Hematopoietic multipotent progenitor cell treated with erythropoietin and hydrocortisone succinate and interleukin-3 and kit ligand, for 8 days (in vitro differentiated cells): ENCODE data around the gene GRK2.
A peak's percentile ranks its signal among the peaks of the same experiment; 100 is the strongest.

Experiments used
- DNase-seq: peaks from one replicate; pipeline ENCODE4 v3.0.0-alpha.2; 2015

Gene GRK2

DNA sequence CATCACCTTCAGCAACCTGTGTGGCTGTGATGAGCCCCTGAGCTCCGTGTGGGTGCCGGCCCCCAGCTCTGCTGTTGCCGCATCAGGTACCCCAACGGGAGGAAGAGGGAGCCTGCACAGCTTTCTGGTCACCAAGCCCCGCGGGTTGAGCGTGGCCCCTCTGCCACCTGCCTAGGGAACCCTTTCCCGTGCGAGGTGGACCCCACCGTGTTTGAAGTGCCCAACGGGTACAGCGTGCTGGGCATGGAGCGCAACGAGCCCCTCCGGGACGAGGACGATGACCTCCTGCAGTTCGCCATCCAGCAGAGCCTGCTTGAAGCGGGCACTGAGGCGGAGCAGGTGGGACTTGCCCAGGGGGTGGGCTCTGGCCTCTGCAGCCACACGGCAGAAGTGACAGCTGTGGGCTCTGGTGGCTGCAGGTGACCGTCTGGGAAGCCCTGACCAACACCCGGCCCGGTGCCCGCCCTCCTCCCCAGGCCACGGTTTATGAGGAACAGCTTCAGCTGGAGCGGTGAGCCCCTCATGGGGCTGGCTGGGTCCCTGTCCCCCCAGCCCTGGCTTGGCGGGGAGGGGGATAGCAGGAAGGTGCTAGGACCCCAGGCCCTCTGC lies 35.1 kb downstream of the GRK2 start:
- no peak for DNase-seq

GRCh38 chr11:67301951-67302516 lies 35.8 kb downstream of the GRK2 start:
- DNase-seq: no peak

DNA sequence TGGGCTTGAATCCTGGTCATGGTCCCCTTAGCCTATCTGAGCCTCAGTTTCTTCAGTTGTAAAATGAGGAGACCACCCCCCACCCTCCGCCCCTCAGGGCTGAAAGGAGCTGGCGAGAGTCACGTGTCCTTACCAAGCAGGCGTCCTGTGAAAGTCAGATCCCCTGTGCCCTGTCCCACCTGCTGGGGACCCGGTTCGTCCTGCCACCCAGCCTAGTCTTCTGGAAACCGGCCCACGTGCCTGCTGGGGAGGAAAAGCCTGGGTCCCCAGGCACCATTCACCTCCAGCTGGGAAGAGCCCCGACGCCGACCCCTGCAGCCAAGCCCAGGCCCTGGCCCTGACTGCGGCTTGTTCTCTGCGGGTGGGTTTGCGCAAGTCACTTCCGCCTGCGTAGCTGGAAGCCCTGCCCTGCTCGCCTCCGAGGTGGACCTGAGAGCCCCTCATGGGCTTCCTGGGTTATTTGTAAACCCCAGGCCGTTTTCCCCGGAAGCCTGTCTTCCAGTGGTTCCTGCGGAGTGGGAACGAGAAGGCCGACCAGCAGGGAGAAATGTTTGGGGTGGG lies 36.4 kb downstream of the GRK2 start:
- DNase-seq: no peak

GRCh38 chr11:67303132-67303834 lies 37.0 kb downstream of the GRK2 start, which contains the start of gene SSH3:
Gene SSH3 (plus strand): TSS chr11:67303530. CDS start chr11:67303626, 96 bp downstream.
- peak; percentile 61 for DNase-seq

DNA sequence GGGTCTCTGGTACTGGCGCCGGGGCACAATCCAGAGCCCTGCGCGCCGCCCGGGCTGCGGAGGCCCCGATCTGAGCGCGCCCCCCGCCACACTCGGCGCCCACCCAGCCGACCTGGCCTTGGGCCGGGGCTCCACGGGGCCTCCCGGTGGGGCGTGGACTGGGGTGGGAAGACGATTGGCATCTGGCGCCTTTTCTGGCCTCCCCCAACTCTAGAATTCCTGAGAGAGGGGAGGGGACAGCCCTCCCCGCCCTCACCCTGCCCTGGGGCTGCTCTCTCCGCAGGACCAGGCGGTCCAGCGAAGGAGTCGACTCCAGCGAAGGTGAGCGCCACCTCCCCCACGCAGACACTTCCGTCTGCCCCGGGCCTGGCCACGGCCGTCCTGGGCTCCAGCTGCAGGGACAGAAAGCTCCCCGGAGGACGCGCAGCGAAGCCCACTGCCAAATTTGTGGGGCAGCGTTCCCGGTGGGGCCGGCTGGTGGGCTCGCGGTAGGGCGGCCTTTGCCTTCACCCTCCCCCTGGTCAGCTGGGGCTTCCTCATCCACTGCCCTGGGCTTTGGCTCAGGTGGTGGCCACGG lies 37.6 kb downstream of the GRK2 start:
- no peak for DNase-seq

DNA sequence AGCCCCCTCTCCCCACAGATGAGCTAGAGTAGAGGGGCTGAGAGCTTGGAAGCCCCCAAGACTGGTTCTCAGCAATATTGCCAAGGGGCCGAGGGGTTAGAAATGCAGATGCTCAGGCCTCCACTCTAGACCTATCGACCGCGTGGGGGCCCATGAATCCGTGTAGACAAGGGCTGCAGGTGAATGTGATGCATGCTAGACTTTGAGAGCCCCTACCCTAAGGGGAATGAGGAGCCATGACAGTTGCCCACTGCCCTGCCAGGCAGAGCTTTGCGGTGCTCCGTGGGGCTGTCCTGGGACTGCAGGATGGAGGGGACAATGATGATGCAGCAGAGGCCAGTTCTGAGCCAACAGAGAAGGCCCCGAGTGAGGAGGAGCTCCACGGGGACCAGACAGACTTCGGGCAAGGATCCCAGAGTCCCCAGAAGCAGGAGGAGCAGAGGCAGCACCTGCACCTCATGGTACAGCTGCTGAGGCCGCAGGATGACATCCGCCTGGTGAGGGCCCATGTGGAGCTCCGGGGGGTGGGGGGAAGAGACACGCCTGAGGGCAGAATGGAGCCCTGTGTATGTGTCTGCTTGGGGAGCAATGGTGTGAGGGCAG lies 38.3 kb downstream of the GRK2 start:
- DNase-seq: no peak

DNA sequence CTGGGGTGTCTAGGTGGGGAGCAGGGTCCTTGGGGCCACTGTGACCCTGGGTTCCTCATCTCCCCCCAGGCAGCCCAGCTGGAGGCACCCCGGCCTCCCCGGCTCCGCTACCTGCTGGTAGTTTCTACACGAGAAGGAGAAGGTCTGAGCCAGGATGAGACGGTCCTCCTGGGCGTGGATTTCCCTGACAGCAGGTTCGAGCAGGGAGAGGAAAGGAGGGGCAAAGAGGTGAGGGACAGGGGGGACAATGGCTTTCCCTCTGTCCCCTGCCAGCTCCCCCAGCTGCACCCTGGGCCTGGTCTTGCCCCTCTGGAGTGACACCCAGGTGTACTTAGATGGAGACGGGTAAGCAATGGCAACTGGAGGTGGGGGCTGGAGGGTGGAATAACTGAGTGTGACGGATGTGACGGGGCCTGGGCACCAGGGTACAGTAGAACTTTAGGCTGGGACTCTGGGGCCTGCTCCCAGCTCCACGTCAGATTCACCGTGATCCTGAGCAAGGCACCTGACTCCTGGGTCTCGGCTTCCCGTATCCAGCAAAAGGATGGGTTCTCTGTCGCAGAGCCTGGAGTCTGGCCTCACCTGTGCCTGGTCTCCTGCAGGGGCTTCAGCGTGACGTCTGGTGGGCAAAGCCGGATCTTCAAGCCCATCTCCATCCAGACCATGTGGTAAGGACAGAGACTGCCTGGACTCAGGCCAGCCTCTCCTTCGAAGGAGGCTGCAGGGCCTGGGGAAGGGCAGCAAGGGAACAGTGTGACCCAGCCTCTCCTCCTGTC lies 40.7 kb downstream of the GRK2 start:
- DNase-seq: no peak

GRCh38 chr11:67307545-67308001 lies 41.3 kb downstream of the GRK2 start:
- no peak for DNase-seq

DNA sequence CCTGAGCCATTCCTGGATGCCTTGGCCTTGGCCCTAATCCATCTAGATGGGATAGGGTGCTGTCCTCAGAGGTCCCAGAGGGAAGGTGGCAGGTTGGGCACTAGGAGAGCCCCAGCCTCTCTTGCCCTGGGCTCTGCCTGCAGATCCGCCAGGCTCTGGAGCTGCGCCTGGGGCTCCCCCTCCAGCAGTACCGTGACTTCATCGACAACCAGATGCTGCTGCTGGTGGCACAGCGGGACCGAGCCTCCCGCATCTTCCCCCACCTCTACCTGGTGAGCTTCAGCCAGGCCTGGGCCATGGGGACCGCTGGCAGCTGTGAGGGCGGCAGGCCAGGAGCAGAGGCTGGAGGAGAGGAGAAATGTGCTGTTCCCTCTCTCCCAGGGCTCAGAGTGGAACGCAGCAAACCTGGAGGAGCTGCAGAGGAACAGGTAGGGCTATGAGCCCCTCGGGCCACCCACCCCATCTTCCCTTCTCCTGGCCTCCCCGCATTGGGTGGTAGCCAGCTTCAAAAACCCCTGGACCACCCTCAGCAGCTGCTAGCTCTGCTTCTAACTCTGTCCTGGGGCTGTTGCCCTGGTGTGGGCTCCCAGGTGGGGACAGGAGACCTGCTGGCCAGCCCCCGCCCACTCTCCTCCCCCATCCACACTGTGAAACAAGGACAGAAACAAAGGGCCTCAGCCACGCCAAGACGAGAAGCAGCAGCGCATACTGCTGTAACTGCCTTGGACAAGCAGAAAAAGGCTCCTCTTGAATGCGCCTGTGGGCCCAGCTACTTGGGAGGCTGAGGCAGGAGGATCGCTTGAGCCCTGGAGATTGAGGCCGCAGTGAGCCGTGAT lies 42.0 kb downstream of the GRK2 start:
- DNase-seq: no peak

- no peak for DNase-seq
Observed at GRCh38 chr11:67309166-67309565, 42.9 kb downstream of the GRK2 start.

DNA sequence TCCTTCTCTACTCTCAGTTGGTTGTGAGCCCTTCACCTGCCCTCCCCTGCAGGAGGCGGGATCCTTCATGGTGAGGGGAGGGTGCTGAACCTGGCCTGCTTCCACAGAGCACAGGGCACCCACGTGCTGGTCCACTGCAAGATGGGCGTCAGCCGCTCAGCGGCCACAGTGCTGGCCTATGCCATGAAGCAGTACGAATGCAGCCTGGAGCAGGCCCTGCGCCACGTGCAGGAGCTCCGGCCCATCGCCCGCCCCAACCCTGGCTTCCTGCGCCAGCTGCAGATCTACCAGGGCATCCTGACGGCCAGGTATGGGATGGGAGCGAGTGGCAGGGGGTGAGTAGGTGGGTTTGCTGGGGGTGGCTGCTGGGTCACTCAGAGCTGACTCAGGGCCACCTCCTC lies 43.4 kb downstream of the GRK2 start:
- DNase-seq: no peak

GRCh38 chr11:67310246-67311050 lies 44.2 kb downstream of the GRK2 start:
- DNase-seq: no peak

- DNase-seq: no peak
Observed at GRCh38 chr11:67311051-67311555, 44.8 kb downstream of the GRK2 start.

DNA sequence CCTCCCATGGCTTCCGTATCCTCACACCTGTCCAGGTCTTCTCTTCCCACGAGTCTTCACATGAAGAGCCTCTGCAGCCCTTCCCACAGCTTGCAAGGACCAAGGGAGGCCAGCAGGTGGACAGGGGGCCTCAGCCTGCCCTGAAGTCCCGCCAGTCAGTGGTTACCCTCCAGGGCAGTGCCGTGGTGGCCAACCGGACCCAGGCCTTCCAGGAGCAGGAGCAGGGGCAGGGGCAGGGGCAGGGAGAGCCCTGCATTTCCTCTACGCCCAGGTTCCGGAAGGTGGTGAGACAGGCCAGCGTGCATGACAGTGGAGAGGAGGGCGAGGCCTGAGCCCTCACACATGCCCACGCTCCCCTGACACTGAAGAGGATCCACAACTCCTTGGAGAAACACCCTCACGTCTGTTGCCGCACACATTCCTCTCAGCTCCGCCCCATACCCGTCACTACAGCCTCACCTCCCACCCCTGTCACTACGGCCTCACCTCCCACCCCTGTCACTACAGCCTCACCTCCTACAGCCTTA lies 45.3 kb downstream of the GRK2 start:
- no peak for DNase-seq

- DNase-seq: peak; percentile 68
Observed at GRCh38 chr11:67312187-67313021, 46.1 kb downstream of the GRK2 start.

- no peak for DNase-seq
Observed at GRCh38 chr11:67313125-67313890, 47.0 kb downstream of the GRK2 start.

DNA sequence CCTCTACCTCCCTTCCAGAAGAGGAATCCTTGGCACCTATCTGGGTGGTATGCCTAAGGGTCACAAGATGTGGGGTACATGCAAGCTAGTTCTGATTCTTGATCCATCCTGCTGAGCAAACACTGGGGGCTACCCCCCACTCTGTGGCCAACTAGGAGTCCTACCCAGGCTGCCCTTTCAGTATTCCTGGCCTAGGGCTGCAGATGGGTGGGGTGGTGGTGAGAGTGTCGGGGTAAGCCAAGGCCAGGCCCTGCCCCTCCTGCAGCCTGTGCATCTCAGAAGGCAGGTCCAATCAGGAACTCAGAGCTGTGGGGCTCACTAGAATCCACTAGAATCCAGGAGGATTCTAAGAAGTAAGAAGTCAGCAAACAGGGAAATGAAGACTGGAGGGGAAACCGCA lies 47.9 kb downstream of the GRK2 start:
- no peak for DNase-seq

- no peak for DNase-seq
Observed at GRCh38 chr11:67315325-67315909, 49.1 kb downstream of the GRK2 start.
